HG02884 (cell line): ENCODE data around the gene AATK.

Source experiments
- ATAC-seq: cut with Tn5 transposase; IDR thresholded peaks from one replicate; pipeline ENCODE4 v1.9.1; 2021; ENCODE audit warnings: mild to moderate bottlenecking, moderate library complexity; ENCODE audit not compliant: unreplicated experiment

Gene AATK

DNA sequence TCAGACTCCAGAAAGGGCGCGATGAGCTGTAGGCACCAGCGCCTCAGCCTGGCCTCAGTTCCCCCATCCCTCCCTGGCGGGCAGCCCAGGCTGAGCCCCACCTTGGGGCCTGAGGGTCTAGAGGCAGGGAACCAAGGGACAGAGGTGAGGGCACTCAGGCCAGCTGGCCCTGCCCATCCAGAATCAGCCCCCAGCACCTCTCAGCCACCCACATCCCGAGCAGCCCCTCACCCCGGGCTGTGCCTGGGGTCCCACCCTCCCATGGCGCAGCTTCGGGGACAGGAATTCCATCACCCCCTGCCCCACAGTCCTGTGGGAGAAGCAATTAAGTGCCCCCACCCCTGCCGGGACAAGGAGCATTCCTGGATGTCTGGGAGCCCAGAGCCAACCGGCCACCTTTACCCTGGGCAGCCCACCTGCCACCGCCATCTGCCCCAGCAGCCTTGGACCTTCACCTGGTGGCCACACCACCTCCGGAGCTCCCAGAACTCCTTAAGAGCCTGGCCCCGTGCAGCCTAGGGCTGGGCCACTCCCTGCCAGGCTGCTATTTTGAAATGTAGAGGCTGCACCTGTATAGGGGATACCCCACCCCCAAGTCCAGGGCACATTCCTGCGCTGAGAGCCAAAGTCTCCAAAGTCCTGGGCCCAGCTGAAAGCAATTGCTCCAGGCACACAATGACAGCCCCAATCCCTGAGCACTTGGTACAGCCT lies 34.4 kb downstream of the AATK start:
- no peak for ATAC-seq

DNA sequence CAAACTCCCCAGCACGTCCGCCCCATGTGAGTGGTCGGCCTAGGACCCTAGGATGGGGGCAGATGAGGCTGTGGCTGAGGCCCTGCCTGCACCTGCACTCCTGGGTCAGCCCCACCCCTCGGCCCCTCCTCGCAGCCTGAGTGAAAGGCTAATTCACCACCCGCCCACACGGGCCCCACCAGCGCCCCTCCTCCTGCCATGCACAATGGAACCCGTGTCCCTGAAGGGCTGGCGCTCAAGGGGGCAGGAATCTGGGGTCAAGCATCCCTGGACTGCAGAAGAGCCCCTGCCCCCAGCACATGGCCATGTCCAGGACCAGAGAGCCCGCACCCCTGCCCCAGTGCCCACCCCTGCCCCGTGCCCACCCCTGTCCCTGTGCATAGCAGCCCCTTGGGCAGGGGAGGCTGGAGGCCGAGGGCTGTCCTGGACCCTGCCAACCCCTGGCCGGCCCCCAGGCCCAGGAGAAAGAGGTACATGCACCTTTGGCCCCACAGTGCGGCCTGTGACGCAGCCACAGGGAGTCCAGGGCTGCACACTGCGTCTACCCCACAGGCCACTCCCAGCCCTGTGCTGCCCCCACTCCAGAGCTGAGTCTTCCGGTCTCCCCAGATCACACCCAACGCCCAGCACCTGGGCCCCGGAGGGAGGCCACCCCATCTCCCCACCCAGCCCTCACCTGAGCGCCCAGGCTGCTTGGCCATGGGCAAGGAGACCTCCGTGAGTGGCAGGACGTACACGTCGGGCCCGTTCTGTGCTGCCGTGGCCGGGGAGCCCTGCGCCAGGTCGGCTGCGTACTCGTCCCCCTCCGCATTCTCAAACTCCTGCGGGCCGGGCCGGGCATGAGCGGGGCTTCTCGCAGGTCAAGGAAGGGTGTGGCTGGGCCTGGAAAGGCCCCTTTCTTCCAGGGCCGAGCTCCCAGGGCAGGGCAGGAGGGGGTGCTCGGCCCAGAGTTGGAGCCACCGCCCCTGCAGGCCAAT lies 35.3 kb downstream of the AATK start:
- no peak for ATAC-seq

DNA sequence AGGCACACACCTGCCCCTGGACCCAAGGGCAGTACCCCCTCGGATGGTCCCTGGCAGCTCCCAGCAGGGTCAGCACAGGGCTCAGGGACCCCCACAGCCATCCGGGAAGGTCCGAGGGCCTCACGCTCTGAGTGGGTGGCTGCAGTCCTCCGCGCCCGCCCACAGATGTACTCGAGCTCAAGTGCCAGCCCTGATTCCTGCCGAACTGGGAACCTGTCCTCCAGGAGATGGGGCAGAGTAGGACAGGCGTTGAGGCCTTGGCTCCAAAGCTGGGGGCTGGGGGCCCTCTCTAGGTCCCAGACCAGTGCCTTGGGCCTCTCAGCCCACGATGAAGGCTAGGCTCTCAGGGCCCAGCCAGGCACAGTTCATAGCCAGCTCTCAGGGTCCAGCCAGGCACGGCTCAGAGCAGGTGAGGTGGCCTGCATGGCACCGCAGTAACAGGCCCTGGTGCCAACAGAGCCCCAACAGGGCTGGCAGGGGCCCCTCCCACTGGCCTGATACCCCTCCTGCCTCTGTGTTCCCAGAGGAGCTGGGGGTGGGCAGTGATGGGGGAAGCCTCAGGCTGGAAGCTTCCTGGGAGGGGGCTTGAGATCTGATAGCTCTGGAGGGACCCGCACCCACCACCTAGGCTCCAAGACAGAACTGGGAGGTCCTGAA lies 36.2 kb downstream of the AATK start:
- ATAC-seq = no peak

DNA sequence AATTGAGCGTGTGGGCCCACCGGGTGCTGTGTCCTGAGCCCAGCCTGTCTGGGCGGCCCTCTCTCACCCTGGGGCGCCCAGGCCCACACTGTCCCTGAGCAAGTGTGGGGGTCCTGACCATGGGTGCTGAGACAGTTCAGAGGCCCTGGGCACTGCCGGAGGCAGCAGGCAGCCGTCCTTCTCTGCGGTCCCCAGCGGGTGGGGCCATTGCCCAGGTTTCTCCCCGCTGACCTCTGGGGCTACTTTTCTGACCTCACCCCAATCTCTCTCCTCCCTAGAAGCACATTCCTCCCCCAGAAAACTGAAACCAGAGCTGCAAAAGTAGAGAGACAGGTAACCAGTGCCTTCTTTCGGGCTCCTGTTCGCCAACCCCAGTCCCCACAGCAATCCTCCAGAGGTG lies 36.7 kb downstream of the AATK start:
- ATAC-seq = no peak

DNA sequence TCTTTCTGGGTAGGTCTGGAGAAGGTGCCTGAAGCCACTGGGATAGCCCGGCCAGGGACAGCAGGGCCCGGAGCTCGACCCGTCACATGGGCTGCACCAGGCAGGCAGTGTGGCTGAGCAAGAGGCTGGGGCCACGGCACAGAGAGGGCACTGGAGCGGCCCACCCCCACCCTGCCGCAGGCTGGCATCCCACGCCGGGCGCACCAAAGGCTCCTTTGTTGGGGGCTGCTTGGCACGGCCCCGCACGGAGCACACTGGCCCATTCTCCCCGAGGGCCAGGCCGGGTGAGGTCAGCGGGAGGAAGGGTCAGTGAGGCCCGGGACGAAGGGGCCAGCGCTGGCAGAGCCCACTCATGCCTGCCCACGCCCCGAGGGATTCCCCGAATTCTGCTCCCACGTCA lies 37.2 kb downstream of the AATK start:
- no peak for ATAC-seq

DNA sequence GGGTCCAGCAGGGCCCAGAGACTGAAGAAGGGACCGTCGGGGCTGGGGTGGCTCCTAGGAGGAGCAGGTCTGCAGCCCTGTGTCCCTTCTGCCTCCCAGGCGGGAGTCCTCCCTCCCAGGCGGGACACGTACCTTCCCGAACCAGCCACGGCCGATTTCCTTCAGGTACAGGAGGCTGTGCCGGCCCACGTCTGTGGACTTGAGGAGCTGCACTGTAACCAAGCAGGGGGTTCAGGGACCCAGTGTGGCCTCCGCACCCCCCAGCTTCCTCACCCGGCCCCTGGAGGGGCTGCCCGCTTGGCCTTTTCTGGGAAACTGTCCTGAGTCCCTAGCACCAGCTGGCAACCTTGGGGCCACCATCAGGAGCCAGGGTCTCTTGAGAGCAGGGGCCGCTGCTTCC lies 37.7 kb downstream of the AATK start:
- ATAC-seq = no peak

DNA sequence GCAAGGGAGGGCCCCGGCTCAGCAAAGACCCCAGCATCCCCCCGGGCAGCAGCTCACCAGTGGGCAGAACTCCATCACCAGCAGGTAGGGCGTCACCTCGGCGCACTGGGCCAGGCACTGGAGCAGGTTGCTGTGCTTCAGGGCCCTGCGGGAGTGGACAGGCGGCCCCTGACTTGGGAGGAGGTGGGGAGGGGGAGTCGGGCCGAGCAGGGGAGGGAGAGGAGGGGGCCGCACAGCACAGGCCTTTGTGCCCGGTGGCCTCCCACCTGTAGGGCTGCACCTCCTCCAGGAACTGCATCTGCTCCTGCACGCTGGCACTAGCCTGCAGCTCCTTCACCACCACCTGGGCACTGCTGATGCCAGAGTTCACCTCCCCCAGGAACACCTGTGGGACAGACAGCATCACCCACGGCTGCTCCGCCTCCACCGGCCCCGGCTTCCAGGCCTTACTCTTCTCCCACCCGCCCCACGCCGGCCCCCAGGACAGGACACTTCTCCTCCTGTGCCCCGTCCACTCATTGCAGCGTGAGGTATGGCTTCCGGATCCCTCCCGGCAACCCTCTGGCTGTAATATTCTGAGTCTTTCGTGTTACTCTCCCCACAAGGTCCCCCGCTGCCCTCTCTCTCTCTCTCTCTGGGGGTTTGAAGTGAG lies 38.4 kb downstream of the AATK start:
- no peak for ATAC-seq

DNA sequence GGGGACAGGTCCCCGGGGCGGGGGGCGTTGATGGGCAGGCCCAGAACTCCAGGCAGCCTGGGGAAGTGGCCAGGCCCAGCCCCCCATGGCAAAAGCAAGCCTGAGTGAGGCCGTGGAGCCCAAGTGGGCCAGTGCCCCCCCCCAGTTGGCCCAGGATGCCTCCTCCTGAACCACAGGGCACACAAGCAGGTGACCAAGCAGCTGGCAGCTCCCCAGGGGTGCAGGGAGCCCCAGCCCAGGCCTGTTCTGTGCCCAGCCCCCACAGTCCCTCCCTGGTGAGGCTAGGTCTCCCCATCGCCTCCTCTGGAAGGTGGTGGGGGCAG lies 38.9 kb downstream of the AATK start:
- ATAC-seq = no peak

DNA sequence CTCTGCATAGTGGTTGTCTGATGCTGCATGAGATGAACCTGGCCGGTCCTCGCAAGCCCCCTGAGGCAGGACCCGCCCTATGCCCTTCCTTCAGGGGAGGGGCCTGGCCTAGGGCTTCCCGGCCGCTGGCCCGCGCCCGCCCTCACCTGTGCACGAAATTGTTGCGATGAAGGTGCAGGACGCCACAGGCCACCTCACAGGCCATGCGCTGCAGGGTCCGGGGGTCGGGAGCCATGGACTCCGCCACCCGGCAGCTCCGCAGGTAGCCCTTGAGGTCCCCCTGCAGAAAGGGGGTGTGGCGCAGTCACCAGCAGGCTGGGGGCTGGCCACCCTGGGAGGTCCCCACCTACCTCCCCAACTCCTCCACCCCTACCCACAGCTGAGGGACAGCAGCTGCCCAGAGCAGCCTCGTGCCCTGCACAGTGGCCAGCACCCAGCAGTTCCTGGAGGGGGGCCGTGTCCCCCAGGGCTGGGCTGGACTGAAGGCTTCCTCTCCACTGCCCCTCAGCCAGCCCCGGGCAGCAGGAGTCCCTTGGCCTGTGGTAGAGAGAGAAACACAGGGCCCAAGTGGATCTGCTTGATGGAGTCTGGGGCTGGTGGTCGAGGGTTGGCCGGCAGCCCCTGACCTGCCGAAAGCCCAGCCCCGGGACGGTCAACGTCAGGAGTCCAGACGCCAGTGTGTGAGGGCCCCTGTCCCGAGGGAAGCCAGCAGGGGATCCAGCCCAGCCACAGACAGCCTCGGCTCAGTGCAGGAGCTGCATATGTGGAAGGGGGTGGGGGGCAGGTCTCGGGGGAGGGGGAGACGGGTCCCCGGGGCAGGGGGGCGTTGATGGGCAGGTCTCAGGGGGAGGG lies 39.5 kb downstream of the AATK start:
- ATAC-seq = no peak

DNA sequence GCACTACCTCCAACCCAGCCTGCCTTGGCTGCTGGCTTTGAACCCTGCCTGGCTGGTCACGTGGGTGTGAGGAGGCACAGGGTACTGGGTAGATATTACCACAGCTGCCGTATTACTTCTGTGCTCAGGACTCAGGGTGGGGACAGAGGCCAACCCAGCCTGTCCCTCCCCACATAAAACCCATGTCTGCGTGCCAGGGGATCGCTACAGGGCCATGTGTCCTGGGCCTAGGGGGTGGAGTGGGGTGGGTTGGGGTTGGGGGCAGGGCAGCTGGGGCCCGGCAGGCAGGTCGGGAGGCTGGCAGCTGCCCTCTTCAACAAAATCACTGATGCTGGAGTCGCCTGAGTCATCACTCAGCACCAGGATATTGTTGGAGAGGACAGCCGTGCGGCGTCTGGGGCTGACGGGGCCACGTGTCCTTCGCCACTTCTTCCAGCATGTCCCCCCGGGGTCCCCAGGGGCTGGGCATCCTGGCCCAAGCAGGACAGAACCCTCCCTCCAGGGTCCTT lies 40.4 kb downstream of the AATK start:
- ATAC-seq = no peak

DNA sequence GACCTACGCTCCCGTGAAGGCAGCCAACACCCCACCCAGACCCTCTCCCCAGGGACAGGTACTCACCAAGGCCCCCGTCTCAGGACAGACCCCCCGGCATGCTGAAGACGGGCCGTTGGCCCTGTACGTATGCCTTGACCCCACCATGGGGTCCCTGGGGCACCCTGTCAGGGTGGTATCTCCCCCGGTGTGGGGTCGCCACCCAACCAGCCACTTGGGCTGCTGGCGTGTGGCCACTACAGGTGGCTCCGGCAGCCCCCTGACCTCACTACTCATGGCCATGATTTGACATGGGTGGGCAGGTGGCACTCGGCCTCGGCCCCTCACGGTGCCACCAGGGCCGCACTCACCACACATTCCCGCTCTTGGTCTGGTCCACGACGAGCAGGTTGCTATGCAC lies 41.6 kb downstream of the AATK start:
- ATAC-seq = no peak

DNA sequence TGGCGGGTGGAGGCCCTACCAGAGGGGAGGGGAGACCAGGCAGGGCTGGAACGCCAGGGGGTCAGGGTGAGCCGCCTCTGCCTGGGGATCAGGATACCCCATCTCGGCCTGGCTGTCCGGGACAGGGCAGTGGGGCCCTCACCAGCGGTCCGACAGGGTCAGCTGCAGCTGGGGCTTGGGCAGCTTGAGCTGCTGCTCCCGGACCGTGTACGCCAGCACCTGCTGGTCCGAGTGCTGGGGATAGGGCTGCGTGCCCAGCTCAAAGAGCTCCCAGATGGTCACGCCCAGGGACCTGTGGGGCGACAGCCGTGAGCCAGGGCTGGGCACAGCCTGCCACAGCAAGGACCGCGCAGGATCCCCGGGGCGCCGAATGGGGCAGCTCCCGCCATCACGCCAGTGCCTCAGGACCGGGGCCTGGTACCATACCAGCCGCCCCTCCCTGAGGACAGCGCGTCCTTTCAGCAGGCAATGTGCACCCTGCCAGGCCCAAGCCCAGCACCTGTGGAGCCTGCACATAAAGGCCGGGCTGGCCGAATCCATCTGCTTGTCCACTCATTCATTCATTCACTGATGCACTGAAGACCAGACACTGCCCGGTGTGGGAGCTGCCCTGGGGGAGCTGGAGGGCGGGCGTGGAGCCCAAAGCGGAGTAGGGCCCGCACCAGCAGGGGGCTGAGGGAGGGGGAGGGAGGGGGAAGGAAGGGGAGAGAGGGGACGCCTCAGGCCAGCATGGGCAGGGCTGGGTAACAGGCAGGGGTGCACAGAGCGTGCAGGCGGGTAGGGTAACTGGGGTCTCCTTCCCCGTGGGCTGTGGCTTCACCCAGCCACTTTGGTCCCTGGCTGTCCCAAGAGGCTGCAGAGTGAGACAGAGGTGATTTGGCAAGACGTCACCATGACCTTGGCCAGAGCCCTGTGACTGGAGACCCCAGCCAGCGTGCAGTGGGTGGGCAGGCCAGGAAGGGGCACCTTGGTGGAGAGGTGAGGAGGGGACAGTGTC lies 42.7 kb downstream of the AATK start:
- ATAC-seq = no peak

DNA sequence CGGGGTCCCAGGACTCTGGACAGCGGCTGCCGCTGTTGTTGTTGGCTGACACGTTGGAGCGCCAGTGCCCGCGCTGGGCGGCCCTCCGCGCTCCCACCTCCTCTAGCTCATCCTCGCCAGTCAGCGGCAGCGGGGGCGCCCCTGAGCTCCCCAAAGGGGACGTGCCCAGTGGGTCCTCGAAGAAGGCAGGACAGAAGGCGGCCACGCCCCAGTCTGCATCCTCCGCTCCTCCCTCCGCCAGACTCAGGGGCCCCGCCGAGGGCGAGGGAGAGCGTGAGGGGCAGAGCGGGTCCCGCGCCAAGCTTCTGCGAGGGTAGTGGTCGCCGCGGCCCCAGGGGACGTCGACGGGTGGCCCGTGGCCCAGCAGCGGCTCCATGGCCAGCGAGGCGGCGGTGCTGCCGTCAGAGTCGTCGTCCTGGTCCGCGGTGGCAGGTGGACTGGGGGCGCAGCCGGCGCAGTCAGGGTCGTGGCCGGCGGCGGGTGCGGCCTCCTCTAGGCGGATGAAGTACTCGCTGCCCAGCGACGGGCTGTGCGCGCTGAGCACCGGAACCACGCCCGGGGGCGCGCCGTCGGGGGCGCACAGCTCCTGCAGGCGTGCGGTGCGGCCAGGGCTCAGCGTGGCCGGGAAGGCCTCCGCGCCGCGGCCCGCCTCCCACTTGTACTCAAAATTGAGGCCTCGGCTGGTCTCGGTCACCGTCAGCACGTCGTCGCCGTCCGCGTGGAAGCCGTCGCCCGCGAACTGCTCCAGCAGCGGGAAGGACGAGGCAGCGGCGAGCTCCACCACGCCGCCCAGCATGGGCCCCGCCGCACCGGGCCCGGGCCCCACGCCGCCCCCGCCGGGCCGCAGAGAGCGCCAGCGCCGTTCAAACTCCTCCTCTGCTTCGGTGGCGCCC lies 43.9 kb downstream of the AATK start:
- ATAC-seq = no peak

DNA sequence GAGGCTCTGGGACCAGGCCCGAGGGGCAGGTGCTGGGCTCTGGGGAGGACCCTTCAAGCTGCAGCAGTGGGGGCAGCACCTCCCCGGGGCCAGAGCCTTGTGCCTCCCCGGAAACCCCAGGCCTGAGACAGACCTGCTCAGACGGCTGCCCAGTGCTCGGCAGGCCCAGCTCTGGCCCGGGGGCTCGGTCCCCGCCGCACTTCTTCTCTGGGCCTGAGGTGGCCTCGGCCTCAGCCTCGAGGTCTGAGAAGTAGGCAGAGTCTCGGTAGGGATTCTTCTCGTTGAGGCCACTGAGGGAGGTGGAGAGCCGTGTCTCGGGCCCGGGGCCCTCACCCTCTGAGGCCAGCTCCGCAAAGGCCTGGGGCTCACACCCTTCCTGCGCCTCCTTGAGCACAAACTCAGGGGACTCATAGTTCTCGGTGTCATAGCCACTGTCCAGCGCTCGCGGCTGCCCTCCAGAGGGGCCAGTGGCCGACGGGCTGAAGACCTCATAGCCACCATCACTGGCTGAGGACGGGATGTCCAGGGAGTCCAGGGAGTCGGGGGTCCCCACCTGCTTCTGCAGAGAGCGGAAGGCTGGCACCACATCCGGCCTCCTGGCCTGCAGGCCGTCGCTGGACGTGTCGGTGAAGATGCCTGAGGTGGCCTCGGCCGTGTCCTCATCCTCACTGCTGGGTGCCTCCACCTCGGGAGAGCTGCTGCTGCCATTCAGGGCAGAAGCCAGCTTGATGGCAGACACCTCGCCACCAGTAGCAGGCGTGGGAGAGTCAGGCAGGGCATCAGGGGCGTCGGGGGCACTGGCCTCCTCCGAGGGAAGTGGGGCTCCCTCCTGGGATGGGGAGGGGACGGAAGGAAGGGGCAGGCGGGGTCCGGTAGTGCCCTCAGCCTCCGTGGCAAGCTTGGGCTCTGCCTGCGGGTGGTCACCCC lies 45.1 kb downstream of the AATK start:
- no peak for ATAC-seq

DNA sequence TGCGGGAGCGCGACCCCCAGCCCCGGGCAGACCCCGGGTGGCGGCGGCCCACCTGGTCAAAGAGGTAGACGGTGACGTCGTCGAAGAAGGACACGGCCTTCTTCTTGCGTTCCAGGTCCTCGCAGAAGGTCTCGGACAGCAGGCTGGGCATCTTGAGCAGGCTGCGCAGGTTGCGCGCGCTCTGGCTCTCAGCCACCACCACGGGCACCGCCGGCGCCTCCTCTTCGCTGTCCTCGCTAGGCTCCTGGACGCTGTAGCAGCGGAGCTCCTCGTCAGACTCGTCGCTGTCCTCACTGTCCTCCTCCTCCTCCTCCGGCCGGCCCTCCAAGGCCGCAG lies 45.9 kb downstream of the AATK start:
- no peak for ATAC-seq

DNA sequence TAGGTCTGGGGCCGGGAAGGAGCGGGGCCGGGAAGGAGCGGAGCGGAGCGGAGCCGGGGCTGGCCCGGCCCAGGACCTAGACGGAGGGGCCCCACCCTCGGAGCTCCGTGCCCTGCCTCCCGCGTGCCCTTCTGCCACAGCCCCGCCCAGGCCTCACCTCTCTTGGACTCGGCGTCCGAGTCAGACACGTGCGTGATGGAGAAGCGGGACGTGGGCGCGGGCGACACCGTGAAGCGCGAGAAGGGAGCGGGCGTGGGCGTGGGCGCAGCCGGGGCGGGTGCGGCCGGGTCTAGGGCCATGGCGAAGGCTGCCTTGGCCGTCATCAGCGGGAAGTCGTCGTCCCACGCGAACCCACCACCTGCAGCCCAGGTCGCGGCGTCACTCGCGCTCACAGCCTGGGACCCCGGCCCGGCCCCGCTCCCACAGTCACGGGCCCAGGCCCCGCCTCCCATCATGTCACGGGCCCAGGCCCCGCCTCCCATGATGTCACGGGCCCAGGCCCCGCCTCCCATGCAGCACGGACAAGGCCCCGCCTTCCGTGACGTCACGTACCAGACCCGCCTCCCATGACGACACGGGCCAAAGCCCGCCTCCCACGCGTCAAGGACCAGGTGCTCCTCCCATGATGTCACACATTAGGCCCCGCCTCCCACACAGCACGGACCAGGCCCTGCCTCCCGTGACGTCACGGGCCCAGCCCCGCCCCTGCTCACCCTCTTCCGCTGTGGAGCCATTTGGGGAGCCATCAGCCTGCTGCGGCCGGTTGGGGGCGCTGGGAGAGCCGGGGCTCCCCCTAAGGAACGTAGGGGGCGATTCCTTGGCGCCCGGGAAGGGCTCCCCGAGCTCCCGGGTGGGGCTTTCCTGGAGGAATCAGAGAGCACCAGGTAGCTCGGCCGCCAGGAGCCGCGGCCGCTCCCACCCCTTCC lies 46.5 kb downstream of the AATK start:
- no peak for ATAC-seq
